Measurements from ENCODE around the gene CCAR1.
"Not testable (repeated sequence)": the region's sequence is repeated elsewhere in the genome, so short reads cannot be mapped to it uniquely, and the experiment has no call there.

Gene CCAR1

GRCh38 chr10:68759223-68759863, 38.3 kb downstream of the CCAR1 start:
- no peak for DNase-seq

GRCh38 chr10:68759967-68760366, 38.9 kb downstream of the CCAR1 start:
- DNase-seq: no peak

DNA sequence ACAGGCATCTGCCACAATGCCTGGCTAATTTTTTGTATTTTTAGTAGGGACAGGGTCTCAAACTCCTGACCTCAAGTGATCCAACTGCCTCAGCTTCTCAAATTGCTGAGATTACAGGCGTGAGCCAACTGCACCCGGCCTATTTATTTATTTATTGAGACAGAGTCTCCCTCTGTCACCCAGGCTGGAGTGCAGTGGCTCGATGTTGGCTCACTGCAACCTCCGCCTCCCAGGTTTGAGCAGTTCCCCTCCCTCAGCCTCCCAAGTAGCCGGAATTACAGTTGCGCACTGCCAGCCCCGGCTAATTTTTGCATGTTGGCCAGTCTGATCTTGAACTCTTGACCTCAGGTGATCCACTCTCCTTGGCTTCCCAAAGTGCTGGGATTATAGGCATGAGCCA, 46.4 kb downstream of the CCAR1 start:
- not testable (repeated sequence) for DNase-seq

GRCh38 chr10:68781613-68782574, 60.9 kb downstream of the CCAR1 start:
- DNase-seq: no peak

DNA sequence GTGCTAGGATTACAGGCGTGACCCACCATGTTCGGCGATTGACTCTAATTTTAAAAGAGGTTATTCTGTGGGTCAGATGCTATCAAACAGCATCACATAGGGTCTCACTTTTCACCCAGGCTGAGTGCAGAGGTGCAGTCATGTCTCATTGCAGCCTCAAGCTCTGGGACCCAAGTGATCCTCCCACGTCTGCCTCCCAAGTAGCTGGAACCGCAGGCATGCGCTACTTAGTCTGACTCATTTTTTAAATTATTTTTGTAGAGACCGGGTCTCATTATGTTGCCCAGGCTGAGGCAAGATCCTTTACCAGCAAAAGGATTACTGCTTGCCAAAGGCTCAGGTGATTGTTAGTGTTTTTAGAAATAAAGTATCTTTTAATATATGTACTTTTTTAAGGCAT, 63.4 kb downstream of the CCAR1 start:
- DNase-seq: no peak

- DNase-seq: no peak
Observed at GRCh38 chr10:68787813-68788212, 66.8 kb downstream of the CCAR1 start.

DNA sequence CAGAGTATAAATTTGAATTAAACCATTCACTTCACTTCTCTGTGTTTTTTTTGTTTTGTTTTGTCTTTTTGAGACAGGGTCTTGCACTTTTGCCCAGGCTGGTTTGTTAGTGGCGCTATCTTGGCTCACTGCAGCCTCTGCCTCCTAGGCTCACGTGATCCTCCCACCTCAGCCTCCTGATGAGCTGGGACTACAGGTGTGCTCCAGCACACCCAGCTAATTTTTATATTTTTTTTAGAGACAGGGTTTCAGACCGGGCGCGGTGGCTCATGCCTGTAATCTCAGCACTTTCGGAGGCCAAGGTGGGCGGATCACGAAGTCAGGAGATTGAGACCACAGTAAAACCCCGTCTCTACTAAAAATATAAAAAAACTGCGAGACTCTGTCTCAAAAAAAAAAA, 69.4 kb downstream of the CCAR1 start:
- DNase-seq: no peak

DNA sequence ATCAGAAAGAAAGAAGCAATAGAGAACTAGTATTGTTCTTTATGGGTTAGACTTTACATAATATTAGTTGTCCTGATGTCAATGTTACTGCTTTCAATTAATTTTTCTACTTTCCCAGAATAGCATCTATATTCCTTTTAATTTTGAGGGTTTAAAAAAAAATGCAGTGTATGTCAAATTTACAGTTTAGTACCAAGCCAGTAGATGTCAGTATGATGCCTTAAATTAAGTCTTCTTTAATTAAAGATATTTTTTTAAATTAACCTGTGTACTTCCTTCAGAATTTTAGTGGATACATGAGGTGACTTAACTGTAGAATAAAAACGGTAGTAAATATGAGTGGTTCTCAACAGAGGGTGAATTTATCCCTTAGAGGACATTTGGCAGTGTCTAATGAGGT, 71.1 kb downstream of the CCAR1 start:
- DNase-seq: no peak

DNA sequence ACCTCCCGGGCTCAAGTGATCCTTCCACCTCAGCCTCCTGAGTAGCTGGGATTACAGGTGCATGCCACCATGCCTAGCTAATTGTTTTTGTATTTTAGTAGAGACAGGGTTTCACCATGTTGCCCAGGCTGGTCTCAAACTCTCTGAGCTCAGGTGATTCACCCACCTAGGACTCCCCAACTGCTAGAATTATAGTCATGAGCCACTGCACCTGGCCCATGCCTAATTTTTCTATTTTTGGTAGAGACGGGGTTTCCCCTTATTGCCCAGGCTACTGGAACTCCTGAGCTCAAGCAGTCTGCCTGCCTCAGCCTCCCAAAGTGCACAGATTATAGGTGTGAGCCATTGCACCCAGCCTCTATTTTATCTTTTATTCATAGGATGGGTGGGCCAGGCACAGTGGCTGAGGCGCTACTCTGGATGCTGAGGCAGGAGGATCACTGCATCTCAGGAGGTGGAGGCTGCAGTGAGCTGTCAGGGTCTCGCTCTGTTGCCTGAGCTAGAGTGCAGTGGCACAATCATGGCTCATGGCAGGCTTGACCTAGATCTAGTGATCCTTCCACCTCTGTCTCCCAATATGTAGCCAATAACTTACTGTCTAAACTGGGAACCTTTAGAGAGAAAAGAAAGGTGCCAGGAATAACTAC, 75.0 kb downstream of the CCAR1 start:
- DNase-seq: no peak

DNA sequence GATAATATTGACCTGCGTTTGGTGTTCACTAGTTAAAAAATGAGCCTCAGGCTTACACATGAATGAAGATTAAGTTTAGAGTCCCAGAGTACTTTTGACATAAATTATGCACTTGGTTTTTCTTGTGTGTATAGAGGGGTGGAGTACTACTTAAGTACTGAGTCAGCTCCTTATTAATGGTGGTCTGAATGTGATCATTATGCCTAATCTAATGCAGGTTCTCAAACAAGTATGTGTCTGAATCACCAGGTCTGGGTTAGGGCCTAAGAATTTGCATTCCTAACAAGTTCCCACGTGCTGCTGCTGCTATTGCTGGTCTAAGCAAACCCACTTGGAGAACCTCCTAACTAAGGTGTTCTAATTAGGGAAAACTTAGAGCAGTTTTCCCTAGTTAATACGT, 75.6 kb downstream of the CCAR1 start:
- DNase-seq: no peak

GRCh38 chr10:68800211-68800610, 79.2 kb downstream of the CCAR1 start:
- DNase-seq: no peak

- no peak for DNase-seq
Observed at GRCh38 chr10:68804692-68805091, 83.7 kb downstream of the CCAR1 start.

- DNase-seq: not testable (repeated sequence)
Observed at GRCh38 chr10:68810830-68811229, 89.8 kb downstream of the CCAR1 start.

GRCh38 chr10:68811314-68812009, 90.4 kb downstream of the CCAR1 start:
- DNase-seq: no peak

- no peak for DNase-seq
Observed at GRCh38 chr10:68812420-68812819, 91.4 kb downstream of the CCAR1 start.

- DNase-seq: no peak
Observed at GRCh38 chr10:68813559-68813958, 92.5 kb downstream of the CCAR1 start.

DNA sequence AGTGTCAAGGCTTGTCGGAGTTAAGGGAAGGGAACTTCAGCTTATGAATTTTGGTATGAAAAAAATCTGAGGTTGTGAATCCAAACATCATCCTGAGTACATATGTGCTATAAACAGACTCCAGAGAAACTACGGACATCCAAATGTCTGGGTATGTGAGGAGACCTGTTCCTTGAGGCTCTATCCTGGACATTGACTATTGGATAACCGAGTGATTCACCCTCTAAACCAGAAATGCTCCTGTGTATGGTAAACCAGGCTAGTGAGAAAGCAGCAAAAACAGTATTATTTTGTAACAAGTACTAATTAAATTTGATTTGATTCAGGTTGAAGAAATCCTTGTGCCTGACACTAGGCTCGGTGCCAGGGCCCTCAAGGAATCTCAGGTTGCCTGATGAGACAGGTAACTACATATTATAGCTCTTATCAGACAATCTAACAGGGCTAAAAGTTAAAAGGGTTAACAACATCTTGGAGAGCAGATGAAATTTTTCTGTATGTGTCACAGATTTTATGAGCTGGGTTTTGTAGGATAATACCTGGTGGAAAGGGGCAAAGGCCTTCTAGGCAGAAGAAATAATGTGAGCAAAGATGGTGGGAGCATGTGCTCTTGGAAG, 95.9 kb downstream of the CCAR1 start:
- no peak for DNase-seq

DNA sequence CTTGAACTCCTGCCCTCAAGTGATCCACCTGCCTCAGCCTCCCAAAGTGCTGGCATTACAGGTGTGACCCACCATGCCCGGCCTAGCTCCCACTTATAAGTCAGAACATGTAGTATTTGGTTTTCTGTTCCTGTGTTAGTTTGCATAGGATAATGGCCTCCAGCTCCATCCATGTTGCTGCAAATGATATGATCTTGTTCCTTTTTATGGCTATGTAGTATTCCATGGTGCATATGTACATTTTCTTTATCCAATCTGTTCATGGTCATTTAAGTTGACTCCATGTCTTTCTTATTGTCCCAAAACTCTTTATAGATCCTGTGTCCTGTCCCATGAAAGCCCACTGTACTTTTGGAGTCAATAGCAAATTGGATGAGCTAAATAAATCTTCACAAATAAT, 99.3 kb downstream of the CCAR1 start:
- DNase-seq: not testable (repeated sequence)

- not testable (repeated sequence) for DNase-seq
Observed at GRCh38 chr10:68822626-68823025, 101.6 kb downstream of the CCAR1 start.

DNA sequence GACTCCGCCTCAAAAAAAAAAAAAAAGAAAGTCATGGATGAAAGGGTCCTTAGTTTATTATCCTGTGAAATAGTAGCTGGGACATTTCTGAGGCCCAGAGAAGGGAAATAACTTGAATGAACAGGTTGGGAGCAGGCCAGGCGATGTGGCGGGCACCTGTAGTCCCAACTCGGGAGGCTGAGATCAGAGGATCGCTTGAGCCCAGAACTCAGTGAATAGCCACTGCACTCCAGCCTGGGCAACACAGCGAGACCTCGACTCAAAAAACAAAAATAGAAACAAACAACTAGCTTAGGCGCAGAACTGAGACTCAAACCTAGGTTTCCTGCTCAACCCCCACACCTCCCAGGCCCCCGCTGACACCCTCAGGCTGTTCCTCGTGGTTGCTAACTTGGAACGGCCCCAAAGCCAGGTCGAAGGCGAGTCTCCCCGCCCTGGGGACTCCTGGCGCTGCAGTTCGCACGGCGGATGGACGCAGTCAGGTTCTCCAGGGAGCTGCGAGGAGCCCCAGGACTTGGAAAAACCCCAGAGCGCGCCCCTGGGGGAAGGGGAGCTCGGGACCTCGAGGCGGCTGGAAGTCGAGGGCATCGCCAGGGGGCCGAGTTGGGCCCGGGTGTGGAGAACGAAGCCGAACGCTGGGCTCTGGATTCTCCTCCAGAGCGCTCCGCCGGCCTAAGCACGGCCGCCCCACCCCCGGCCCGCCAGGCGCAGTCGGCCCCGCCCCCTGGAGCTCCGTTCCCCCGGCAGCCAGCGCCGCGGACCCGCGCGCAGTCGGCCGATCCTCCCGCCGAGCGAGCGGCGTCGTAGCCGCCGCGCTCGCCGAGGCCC, 105.9 kb downstream of the CCAR1 start, which contains the start of gene STOX1:
STOX1 (plus strand) TSS at position 768 of the 828 bp plus-strand sequence. CDS start 93 bp downstream, outside the sequence.
- DNase-seq: peak; percentile 85

GRCh38 chr10:68827592-68827959, 106.5 kb downstream of the CCAR1 start:
- not testable (repeated sequence) for DNase-seq

Data from right hindlimb (tissue), 1 donor.